Small intestine (tissue), 7 donors: Measurements from ENCODE around the gene SHFL. TPM values are rescaled to one million over a fixed set of nuclear protein-coding genes. Genes with fewer than 3 reads are reported as not detected.

Experiments used
- DNase-seq, 2 donors: peaks; one replicate each; pipeline versions ENCODE4 v3.0.0 to v3.0.0-alpha.2; 2013
- FAIRE-seq: peaks from 2 replicates; lab custom pipeline; 2012; peaks lifted over from hg19 to GRCh38; lab: Jason Lieb, UNC
- H3K27ac ChIP-seq, 3 donors: one replicate each; pipeline ENCODE4 v1.5.1; 2013; ENCODE audit warnings: low read length in 2 of 3, mild to moderate bottlenecking in 2 of 3, control low read depth in 1 of 3, inconsistent platforms in 1 of 3, low read depth in 1 of 3, moderate library complexity in 1 of 3
- H3K27me3 ChIP-seq, 3 donors: one replicate each; pipeline ENCODE4 v1.6.1; 2013; ENCODE audit warnings: low read length in 3 of 3, inconsistent platforms in 1 of 3; ENCODE audit not compliant: control insufficient read depth in 3 of 3, insufficient read depth in 3 of 3
- H3K36me3 ChIP-seq, 3 donors: one replicate each; pipeline ENCODE4 v1.6.1; 2013; ENCODE audit warnings: low read length in 3 of 3, inconsistent platforms in 1 of 3, low read depth in 1 of 3, mild to moderate bottlenecking in 1 of 3, moderate library complexity in 1 of 3; ENCODE audit not compliant: control insufficient read depth in 3 of 3, insufficient read depth in 2 of 3
- H3K4me1 ChIP-seq, 3 donors: one replicate each; pipeline ENCODE4 v1.6.1; 2013; ENCODE audit warnings: low read length in 2 of 3, inconsistent platforms in 1 of 3, low read depth in 1 of 3, mild to moderate bottlenecking in 1 of 3, moderate library complexity in 1 of 3; ENCODE audit not compliant: control insufficient read depth in 3 of 3, insufficient read depth in 2 of 3
- H3K4me3 ChIP-seq, 3 donors: one replicate each; pipeline ENCODE4 v1.5.1; 2013; ENCODE audit warnings: low read length in 3 of 3, control low read depth in 1 of 3, inconsistent platforms in 1 of 3, low read depth in 1 of 3, mild to moderate bottlenecking in 1 of 3, moderate library complexity in 1 of 3
- H3K9me3 ChIP-seq, 2 donors: one replicate each; pipeline ENCODE4 v1.6.1; 2013; ENCODE audit warnings: low read depth in 1 of 2, low read length in 1 of 2; ENCODE audit not compliant: control insufficient read depth in 2 of 2, insufficient read depth in 1 of 2
- WGBS, 3 donors: extraction: QIAGEN DNeasy Blood & Tissue Kit; methylation state at CpG; one replicate each; pipeline ENCODE4 v1.1.7; 2013; 5-methylcytosine and 5-hydroxymethylcytosine counted together
- polyA plus RNA-seq, 4 donors: library from polyadenylated mRNA; stranded (reverse) in 3 of 4; unstranded in 1 of 4; fragments of 200-250 nt in 3 of 4; fragments of 120-200 nt in 1 of 4; gene quantifications; one replicate each; pipeline versions ENCODE4 v1.2.1 to v1.2.3, GENCODE V29; 2013
- donor health status: healthy with polysubstance abuse.
- donor health status: control.
- donor health status: control.
- donor health status: Bipolar disorder and iron deficiency.
- donor health status: healthy.

SHFL gene
- polyA plus RNA-seq, 4 donors, result 32.5 to 60.8 (median 37.0) TPM

- Histone ChIP-seq H3K27me3 (no peaks in the 10 kb centered on the region), H3K27ac (no peak overlapping the region), H3K36me3 (peaks cover 13 to 88% (median 16%) of the 10 kb centered on the region in 3 donors), H3K9me3 (no peaks in the 10 kb centered on the region), H3K4me3 (no peak overlapping the region), H3K4me1 (no peaks in the 10 kb centered on the region)
- FAIRE-seq (no peak), DNase-seq (no peak)
- 95 to 98% (median 97%) methylated on average over 14 of the region's 14 CpGs for WGBS, 3 donors
These were observed 50.8 kb downstream of the SHFL start for GRCh38 chr19:10136936-10137335.

GRCh38 chr19:10137751-10138682, 51.9 kb downstream of the SHFL start:
- WGBS, 3 donors, result 92 to 93% (median 92%) methylated on average over 38 of the region's 38 CpGs
- Histone ChIP-seq H3K27me3 (no peaks in the 10 kb centered on the region), H3K27ac (no peak overlapping the region), H3K4me3 (no peak overlapping the region), H3K36me3 (peaks cover 13 to 91% (median 15%) of the 10 kb centered on the region in 3 donors), H3K4me1 (no peaks in the 10 kb centered on the region), H3K9me3 (no peaks in the 10 kb centered on the region)
- DNase-seq (no peak), FAIRE-seq (no peak)

- FAIRE-seq (no peak), DNase-seq (no peak)
- Histone ChIP-seq H3K9me3 (no peaks in the 10 kb centered on the region), H3K4me3 (no peak overlapping the region), H3K27ac (no peak overlapping the region), H3K4me1 (no peaks in the 10 kb centered on the region), H3K36me3 (peaks cover 12 to 90% (median 13%) of the 10 kb centered on the region in 3 donors), H3K27me3 (no peaks in the 10 kb centered on the region)
- 93 to 94% (median 94%) methylated on average over 27 of the region's 27 CpGs for WGBS, 3 donors
These were observed 53.0 kb downstream of the SHFL start for GRCh38 chr19:10138879-10139795.

- DNase-seq, result no peak
- H3K9me3 ChIP-seq, result no peaks in the 10 kb centered on the region
- no peak for FAIRE-seq
- peaks cover 11 to 91% (median 13%) of the 10 kb centered on the region in 3 donors for H3K36me3 ChIP-seq
- no peaks in the 10 kb centered on the region for H3K4me1 ChIP-seq
- no peaks in the 10 kb centered on the region for H3K27me3 ChIP-seq
- 96 to 98% (median 98%) methylated on average over 22 to 23 of the region's 23 CpGs for WGBS, 3 donors
- no peak overlapping the region for H3K27ac ChIP-seq
- H3K4me3 ChIP-seq, result no peak overlapping the region
These were observed 53.8 kb downstream of the SHFL start for GRCh38 chr19:10139952-10140351.

- no peaks in the 10 kb centered on the region for H3K27me3 ChIP-seq
- H3K4me1 ChIP-seq, result no peaks in the 10 kb centered on the region
- WGBS, 3 donors, result 93 to 97% (median 95%) methylated on average over 13 of the region's 13 CpGs
- H3K36me3 ChIP-seq, result peaks cover 16 to 91% (median 22%) of the 10 kb centered on the region in 3 donors
- H3K4me3 ChIP-seq, result no peak overlapping the region
- H3K9me3 ChIP-seq, result no peaks in the 10 kb centered on the region
- FAIRE-seq, result no peak
- H3K27ac ChIP-seq, result no peak overlapping the region
- no peak for DNase-seq
These were observed 55.4 kb downstream of the SHFL start for GRCh38 chr19:10141479-10141878.

- Histone ChIP-seq H3K27ac (peak overlapping the region in 1 of 3 donors; percentile 86), H3K27me3 (no peaks in the 10 kb centered on the region), H3K4me3 (no peak overlapping the region), H3K4me1 (no peaks in the 10 kb centered on the region), H3K36me3 (peaks cover 18 to 92% (median 22%) of the 10 kb centered on the region in 3 donors), H3K9me3 (no peaks in the 10 kb centered on the region)
- WGBS, 3 donors, result 94 to 95% (median 95%) methylated on average over 18 of the region's 18 CpGs
- FAIRE-seq (no peak), DNase-seq (no peak)
These were observed 55.9 kb downstream of the SHFL start for GRCh38 chr19:10141973-10142372.

Other genes starting within 250 kb of the SHFL start
- 1 to 10 TPM in 2 of 4 donors, under 1 TPM in 2; 0.45 to 8.4 (median 1.9) TPM for gene OLFM2, start 149.8 kb upstream of the SHFL start, polyA plus RNA-seq
- 1 to 10 TPM in 2 of 4 donors, under 1 TPM in 2; 0.54 to 6.1 (median 1.5) TPM for gene COL5A3, start 75.8 kb upstream of the SHFL start, polyA plus RNA-seq
- not detected for gene RDH8, start 72.8 kb upstream of the SHFL start, polyA plus RNA-seq
- 1 to 10 TPM in 1 of 4 donors, under 1 TPM in 3; 0.45 to 8.7 (median 0.63) TPM for gene ANGPTL6, start 16.4 kb downstream of the SHFL start, polyA plus RNA-seq
- 10 to 100 TPM; 26.2 to 48.3 (median 35.3) TPM for gene PPAN, start 20.0 kb downstream of the SHFL start, polyA plus RNA-seq
- 10 to 100 TPM in 2 of 4 donors, 1 to 10 TPM in 2; 3.8 to 14.6 (median 9.9) TPM for gene P2RY11, start 25.4 kb downstream of the SHFL start, polyA plus RNA-seq
- 100 to 1,000 TPM; 138 to 218 (median 213) TPM for gene EIF3G, start 33.6 kb downstream of the SHFL start, polyA plus RNA-seq
- 10 to 100 TPM in 3 of 4 donors, 1 to 10 TPM in 1; 10.0 to 44.8 (median 22.9) TPM for gene DNMT1, start 108.6 kb downstream of the SHFL start, polyA plus RNA-seq
- 1 to 10 TPM in 2 of 4 donors, under 1 TPM in 1, not detected in 1; 0.81 to 4.3 (median 3.2) TPM for gene S1PR2, start 145.0 kb downstream of the SHFL start, polyA plus RNA-seq
- 10 to 100 TPM; 35.0 to 85.8 (median 48.0) TPM for gene MRPL4, start 165.9 kb downstream of the SHFL start, polyA plus RNA-seq
- gene ICAM1, start 184.8 kb downstream of the SHFL start, polyA plus RNA-seq, result 10 to 100 TPM in 2 of 4 donors, 1 to 10 TPM in 2; 1.6 to 18.2 (median 11.5) TPM
- 1 to 10 TPM in 1 of 4 donors, under 1 TPM in 2, not detected in 1; 0.54 to 2.1 (median 0.58) TPM for gene ICAM4, start 200.6 kb downstream of the SHFL start, polyA plus RNA-seq
- gene ICAM5, start 203.6 kb downstream of the SHFL start, polyA plus RNA-seq, result under 1 TPM in 3 of 4 donors, not detected in 1; 0.10 to 0.54 (median 0.52) TPM
- gene ZGLP1, start 223.5 kb downstream of the SHFL start, polyA plus RNA-seq, result 1 to 10 TPM; 5.8 to 9.5 (median 7.7) TPM
- 10 to 100 TPM; 15.1 to 22.9 (median 18.0) TPM for gene FDX2, start 229.7 kb downstream of the SHFL start, polyA plus RNA-seq
- gene RAVER1, start 247.2 kb downstream of the SHFL start, polyA plus RNA-seq, result 10 to 100 TPM; 14.1 to 50.0 (median 21.1) TPM